Measurements from ENCODE around the gene EYS. TPM values are rescaled to one million over a fixed set of nuclear protein-coding genes. Genes with fewer than 3 reads are reported as not detected.

The EYS gene
- total RNA-seq, 1 donor from 2014 or later: not detected

DNA sequence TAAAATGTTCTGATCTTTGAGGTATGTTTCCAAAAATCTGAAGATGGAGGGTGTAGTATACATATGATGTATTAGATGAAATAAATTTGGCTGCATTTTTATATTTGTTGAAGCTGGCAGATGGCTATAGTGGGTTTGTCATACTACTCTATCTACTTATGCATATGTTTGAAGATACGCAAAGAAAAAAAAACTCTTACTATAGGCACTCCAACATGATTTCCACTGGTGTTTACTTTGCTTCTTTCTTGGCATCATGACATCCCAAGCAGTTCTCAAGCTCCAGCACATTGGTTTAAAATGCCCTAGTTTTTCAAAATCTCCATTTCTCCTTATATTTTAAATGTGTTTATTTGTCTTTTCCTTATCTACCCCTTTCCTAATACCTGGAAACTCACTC lies 1359.6 kb downstream of the EYS start:
- H3K9me3 Mint-ChIP-seq (ENCODE audit: unreplicated experiment): no peaks in the 10 kb centered on the region
- H3K4me3 Mint-ChIP-seq (ENCODE audit: unreplicated experiment): no peak overlapping the region
- TF ChIP-seq, protein P1, sequence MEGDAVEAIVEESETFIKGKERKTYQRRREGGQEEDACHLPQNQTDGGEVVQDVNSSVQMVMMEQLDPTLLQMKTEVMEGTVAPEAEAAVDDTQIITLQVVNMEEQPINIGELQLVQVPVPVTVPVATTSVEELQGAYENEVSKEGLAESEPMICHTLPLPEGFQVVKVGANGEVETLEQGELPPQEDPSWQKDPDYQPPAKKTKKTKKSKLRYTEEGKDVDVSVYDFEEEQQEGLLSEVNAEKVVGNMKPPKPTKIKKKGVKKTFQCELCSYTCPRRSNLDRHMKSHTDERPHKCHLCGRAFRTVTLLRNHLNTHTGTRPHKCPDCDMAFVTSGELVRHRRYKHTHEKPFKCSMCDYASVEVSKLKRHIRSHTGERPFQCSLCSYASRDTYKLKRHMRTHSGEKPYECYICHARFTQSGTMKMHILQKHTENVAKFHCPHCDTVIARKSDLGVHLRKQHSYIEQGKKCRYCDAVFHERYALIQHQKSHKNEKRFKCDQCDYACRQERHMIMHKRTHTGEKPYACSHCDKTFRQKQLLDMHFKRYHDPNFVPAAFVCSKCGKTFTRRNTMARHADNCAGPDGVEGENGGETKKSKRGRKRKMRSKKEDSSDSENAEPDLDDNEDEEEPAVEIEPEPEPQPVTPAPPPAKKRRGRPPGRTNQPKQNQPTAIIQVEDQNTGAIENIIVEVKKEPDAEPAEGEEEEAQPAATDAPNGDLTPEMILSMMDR (IDR thresholded peaks at IDR 0.05): no peak
- H3K4me1 Mint-ChIP-seq (ENCODE audit: unreplicated experiment): no peaks in the 10 kb centered on the region
- no peaks in the 10 kb centered on the region for H3K36me3 Mint-ChIP-seq (ENCODE audit: unreplicated experiment)
- H3K27ac Mint-ChIP-seq (ENCODE audit: unreplicated experiment): no peak overlapping the region
- H3K27me3 Mint-ChIP-seq (ENCODE audit: unreplicated experiment): no peaks in the 10 kb centered on the region
- no peak for DNase-seq (ENCODE audit: extremely low spot score, unreplicated experiment)

GRCh38 chr6:64335195-64335594 lies 1371.8 kb downstream of the EYS start:
- H3K9me3 Mint-ChIP-seq (ENCODE audit: unreplicated experiment): no peaks in the 10 kb centered on the region
- DNase-seq (ENCODE audit: extremely low spot score, unreplicated experiment): no peak
- peaks cover 4% of the 10 kb centered on the region for H3K27me3 Mint-ChIP-seq (ENCODE audit: unreplicated experiment)
- no peak overlapping the region for H3K4me3 Mint-ChIP-seq (ENCODE audit: unreplicated experiment)
- H3K27ac Mint-ChIP-seq (ENCODE audit: unreplicated experiment): no peak overlapping the region
- TF ChIP-seq, protein P1 (IDR thresholded peaks at IDR 0.05): no peak
- no peaks in the 10 kb centered on the region for H3K36me3 Mint-ChIP-seq (ENCODE audit: unreplicated experiment)
- no peaks in the 10 kb centered on the region for H3K4me1 Mint-ChIP-seq (ENCODE audit: unreplicated experiment)

GRCh38 chr6:64334636-64335035 lies 1372.4 kb downstream of the EYS start:
- Mint-ChIP-seq H3K4me3 (ENCODE audit: unreplicated experiment) (no peak overlapping the region), H3K36me3 (ENCODE audit: unreplicated experiment) (no peaks in the 10 kb centered on the region), H3K27me3 (ENCODE audit: unreplicated experiment) (peaks cover 4% of the 10 kb centered on the region), H3K4me1 (ENCODE audit: unreplicated experiment) (no peaks in the 10 kb centered on the region), H3K27ac (ENCODE audit: unreplicated experiment) (no peak overlapping the region), H3K9me3 (ENCODE audit: unreplicated experiment) (no peaks in the 10 kb centered on the region)
- no peak for DNase-seq (ENCODE audit: extremely low spot score, unreplicated experiment)
- TF ChIP-seq, protein P1 (IDR thresholded peaks at IDR 0.05): no peak

- peaks cover 6% of the 10 kb centered on the region for H3K27me3 Mint-ChIP-seq (ENCODE audit: unreplicated experiment)
These were observed 1376.2 kb downstream of the EYS start for GRCh38 chr6:64330694-64331307.

GRCh38 chr6:64326939-64327338 lies 1380.1 kb downstream of the EYS start:
- no peaks in the 10 kb centered on the region for H3K36me3 Mint-ChIP-seq (ENCODE audit: unreplicated experiment)
- no peak overlapping the region for H3K4me3 Mint-ChIP-seq (ENCODE audit: unreplicated experiment)
- no peak overlapping the region for H3K27ac Mint-ChIP-seq (ENCODE audit: unreplicated experiment)
- TF ChIP-seq, protein P1 (IDR thresholded peaks at IDR 0.05): no peak
- peaks cover 2% of the 10 kb centered on the region for H3K27me3 Mint-ChIP-seq (ENCODE audit: unreplicated experiment)
- no peaks in the 10 kb centered on the region for H3K4me1 Mint-ChIP-seq (ENCODE audit: unreplicated experiment)
- H3K9me3 Mint-ChIP-seq (ENCODE audit: unreplicated experiment): no peaks in the 10 kb centered on the region
- DNase-seq (ENCODE audit: extremely low spot score, unreplicated experiment): no peak

More at GRCh38 chr6:64330694-64331307, 1376.2 kb downstream of the EYS start:
- no peaks in the 10 kb centered on the region for H3K4me1 Mint-ChIP-seq (ENCODE audit: unreplicated experiment)
- H3K9me3 Mint-ChIP-seq (ENCODE audit: unreplicated experiment): no peaks in the 10 kb centered on the region
- H3K36me3 Mint-ChIP-seq (ENCODE audit: unreplicated experiment): no peaks in the 10 kb centered on the region
- H3K4me3 Mint-ChIP-seq (ENCODE audit: unreplicated experiment): no peak overlapping the region
- no peak for DNase-seq (ENCODE audit: extremely low spot score, unreplicated experiment)
- TF ChIP-seq, protein P1 (IDR thresholded peaks at IDR 0.05): peak; percentile 74
- H3K27ac Mint-ChIP-seq (ENCODE audit: unreplicated experiment): no peak overlapping the region
